ENCODE results near the gene BST1. TPM values are rescaled to one million over a fixed set of nuclear protein-coding genes. Genes with fewer than 3 reads are reported as not detected.
A peak's percentile ranks its signal among the peaks of the same experiment; 100 is the strongest.

Gene BST1
- total RNA-seq, 1 experiment from 2014 or later = 0.69 TPM

DNA sequence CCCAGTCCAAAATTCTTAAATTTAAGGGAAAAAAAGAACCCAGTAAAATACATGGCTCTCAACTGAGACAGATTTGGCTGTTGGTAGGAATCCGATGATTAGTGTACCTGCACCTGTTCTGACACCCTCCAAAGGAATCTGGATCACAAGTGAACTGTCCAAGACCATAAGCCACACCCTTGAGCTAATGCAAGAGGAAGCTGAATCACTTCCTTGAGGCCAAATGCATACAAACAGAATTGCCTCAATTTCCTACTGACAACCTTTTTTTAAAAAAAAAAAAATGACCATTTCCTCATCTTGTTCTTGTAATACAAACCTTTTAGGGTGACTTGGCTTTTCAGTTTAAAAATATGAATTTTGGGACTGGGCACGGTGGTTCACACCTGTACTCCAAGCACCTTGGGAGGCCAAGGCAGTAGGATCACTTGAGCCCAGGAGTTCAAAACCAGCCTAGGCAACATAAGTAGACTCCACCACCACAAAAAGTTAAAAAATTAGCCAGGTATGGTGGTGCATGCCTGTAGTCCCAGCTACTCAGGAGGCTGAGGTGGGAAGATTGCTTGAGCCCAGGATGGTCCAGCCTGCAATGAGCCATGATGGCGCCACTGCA is 37.0 kb upstream of the BST1 start:
- DNase-seq (peak; percentile 88), ATAC-seq (peak; percentile 96)
- H4K20me1 ChIP-seq (ENCODE audit: low read length) = no peaks in the 10 kb centered on the region
- H3K79me2 ChIP-seq (ENCODE audit: low read length) = peaks cover 6% of the 10 kb centered on the region; the same call in 1 of the 2 replicates
- intact Hi-C loops (cut with micrococcal nuclease) = loop anchor here (2.0 kb wide), 1 partner anchor 15 kb away; the partner anchor contains the start of gene FAM200B
- CTCF ChIA-PET = no interaction called here
- BruUV-seq (replicated peaks) = no TSS peak
- POLR2A ChIA-PET (ENCODE audit: unreplicated experiment) = no interaction called here
- no peaks in the 10 kb centered on the region for H3K9me3 ChIP-seq (ENCODE audit: low read length)
- no peaks in the 10 kb centered on the region for H3K27me3 ChIP-seq (ENCODE audit: low read length)
- H3F3A ChIP-seq (ENCODE audit: low read length, unreplicated experiment) = no peaks in the 10 kb centered on the region
- peak overlapping the region; percentile 57; the same call in 1 of the 2 replicates for H3K4me2 ChIP-seq (ENCODE audit: low read length)
- peaks cover 8% of the 10 kb centered on the region; the same call in 1 of the 2 replicates for H3K36me3 ChIP-seq (ENCODE audit: low read depth, low read length)
- H3K9me2 ChIP-seq (replicated peaks; ENCODE audit: low read length) = no peaks in the 10 kb centered on the region
- TF ChIP-seq, protein P1, sequence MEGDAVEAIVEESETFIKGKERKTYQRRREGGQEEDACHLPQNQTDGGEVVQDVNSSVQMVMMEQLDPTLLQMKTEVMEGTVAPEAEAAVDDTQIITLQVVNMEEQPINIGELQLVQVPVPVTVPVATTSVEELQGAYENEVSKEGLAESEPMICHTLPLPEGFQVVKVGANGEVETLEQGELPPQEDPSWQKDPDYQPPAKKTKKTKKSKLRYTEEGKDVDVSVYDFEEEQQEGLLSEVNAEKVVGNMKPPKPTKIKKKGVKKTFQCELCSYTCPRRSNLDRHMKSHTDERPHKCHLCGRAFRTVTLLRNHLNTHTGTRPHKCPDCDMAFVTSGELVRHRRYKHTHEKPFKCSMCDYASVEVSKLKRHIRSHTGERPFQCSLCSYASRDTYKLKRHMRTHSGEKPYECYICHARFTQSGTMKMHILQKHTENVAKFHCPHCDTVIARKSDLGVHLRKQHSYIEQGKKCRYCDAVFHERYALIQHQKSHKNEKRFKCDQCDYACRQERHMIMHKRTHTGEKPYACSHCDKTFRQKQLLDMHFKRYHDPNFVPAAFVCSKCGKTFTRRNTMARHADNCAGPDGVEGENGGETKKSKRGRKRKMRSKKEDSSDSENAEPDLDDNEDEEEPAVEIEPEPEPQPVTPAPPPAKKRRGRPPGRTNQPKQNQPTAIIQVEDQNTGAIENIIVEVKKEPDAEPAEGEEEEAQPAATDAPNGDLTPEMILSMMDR (conservative IDR thresholded peaks at IDR 0.05; ENCODE audit: low read depth, low read length) = no peak
- H3K4me3 ChIP-seq (ENCODE audit: low read length) = no peak overlapping the region; the same call in 1 of the 2 replicates
- peak overlapping the region; percentile 63 for H3K27ac ChIP-seq (ENCODE audit: low read length)
- H2AFZ ChIP-seq (ENCODE audit: low read length) = no peak overlapping the region
- H3K4me1 ChIP-seq (ENCODE audit: insufficient read depth, low read length) = peaks cover 23% of the 10 kb centered on the region
- H3K9ac ChIP-seq (ENCODE audit: low read length) = no peak overlapping the region

DNA sequence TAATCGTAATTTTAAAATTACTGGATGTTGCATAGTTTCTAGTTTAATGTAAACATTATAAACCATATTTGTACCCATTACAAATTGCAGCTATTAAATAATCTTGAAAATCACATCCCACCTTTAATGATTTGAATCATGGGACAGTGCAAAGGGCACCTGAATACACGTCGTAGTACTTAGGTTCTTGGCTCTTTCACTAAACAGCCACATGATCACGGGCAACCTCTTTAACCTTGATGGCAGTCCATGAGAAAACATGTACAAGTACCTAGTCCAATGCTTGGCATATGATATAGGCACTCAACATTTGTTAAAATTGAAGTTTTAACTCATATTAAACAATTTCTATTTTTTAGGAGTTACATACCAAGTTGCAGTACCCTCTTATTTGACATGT is 35.9 kb upstream of the BST1 start:
- Histone ChIP-seq H3K4me3 (ENCODE audit: low read length) (no peak overlapping the region), H3K27me3 (ENCODE audit: low read length) (no peaks in the 10 kb centered on the region), H3K36me3 (ENCODE audit: low read depth, low read length) (peaks cover 8% of the 10 kb centered on the region; the same call in 1 of the 2 replicates), H3K79me2 (ENCODE audit: low read length) (peaks cover 16% of the 10 kb centered on the region; the same call in 1 of the 2 replicates), H3K27ac (ENCODE audit: low read length) (no peak overlapping the region), H4K20me1 (ENCODE audit: low read length) (no peaks in the 10 kb centered on the region), H3K4me2 (ENCODE audit: low read length) (no peak overlapping the region), H3K9me2 (replicated peaks; ENCODE audit: low read length) (no peaks in the 10 kb centered on the region), H2AFZ (ENCODE audit: low read length) (no peak overlapping the region), H3K9me3 (ENCODE audit: low read length) (no peaks in the 10 kb centered on the region), H3K4me1 (ENCODE audit: insufficient read depth, low read length) (peaks cover 23% of the 10 kb centered on the region), H3K9ac (ENCODE audit: low read length) (no peak overlapping the region), H3F3A (ENCODE audit: low read length, unreplicated experiment) (no peaks in the 10 kb centered on the region)
- CTCF ChIA-PET = no interaction called here
- DNase-seq = no peak
- TF ChIP-seq EZH2 (IDR thresholded peaks at IDR 0.05; ENCODE audit: low read length, unreplicated experiment) (no peak), EZH2phosphoT487 (IDR thresholded peaks at IDR 0.05; ENCODE audit: borderline replicate concordance, low read length) (no peak)
- TF ChIP-seq, protein P1 (conservative IDR thresholded peaks at IDR 0.05; ENCODE audit: low read depth, low read length) = no peak
- no peak for ATAC-seq
- intact Hi-C loops (cut with micrococcal nuclease) = no loop called here
- POLR2A ChIA-PET (ENCODE audit: unreplicated experiment) = no interaction called here
- no TSS peak for BruUV-seq (replicated peaks)

DNA sequence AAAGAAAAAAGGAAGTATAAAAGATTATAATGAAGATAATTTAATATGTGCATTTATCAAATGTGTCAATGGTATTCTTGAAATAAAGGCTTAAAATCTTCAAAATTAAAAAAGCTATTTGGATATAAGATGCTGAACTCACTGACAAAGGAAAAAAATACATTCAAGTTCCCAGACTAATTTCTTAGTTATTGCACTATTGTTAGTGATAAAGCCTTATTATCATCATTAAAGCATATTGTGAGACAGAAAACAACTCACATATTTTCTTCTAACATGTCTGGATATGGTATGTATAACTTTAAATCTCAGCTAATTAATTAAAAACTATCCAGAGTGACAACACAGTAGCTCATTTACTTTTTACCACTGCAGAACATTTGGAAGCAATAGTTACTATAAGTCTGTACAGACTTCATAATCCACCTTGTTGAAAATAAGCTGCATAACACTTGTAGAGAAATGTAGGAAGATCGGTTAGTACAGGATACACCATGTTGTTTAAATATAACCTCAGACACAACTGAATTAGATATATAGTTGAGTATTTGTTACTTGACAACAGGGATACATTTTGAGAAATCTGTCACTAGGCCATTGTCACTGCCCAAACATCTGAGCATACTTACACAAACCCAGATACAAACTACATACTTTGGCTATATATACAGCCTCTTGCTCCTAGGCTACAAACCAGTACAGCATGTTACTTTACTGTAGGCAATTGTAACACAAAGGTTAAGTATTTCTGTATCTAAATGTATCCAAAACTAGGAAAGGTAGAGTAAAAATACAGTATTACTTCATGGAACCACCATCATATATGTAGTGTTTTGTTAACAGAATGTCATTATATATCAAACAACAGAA is 34.1 kb upstream of the BST1 start:
- ChIA-PET POLR2A (ENCODE audit: unreplicated experiment) (no interaction called here), CTCF (no interaction called here)
- H3K4me2 ChIP-seq (ENCODE audit: low read length) = no peak overlapping the region
- DNase-seq = no peak
- BruUV-seq (replicated peaks) = no TSS peak
- no peak for ATAC-seq
- H4K20me1 ChIP-seq (ENCODE audit: low read length) = no peaks in the 10 kb centered on the region
- intact Hi-C loops (cut with micrococcal nuclease) = no loop called here
- H3K79me2 ChIP-seq (ENCODE audit: low read length) = peaks cover 30% of the 10 kb centered on the region
- peaks cover 8% of the 10 kb centered on the region; the same call in 1 of the 2 replicates for H3K36me3 ChIP-seq (ENCODE audit: low read depth, low read length)
- H3K4me1 ChIP-seq (ENCODE audit: insufficient read depth, low read length) = peaks cover 23% of the 10 kb centered on the region
- H3K9ac ChIP-seq (ENCODE audit: low read length) = no peak overlapping the region
- H3K9me3 ChIP-seq (ENCODE audit: low read length) = no peaks in the 10 kb centered on the region
- H3K27me3 ChIP-seq (ENCODE audit: low read length) = no peaks in the 10 kb centered on the region
- no peak overlapping the region for H2AFZ ChIP-seq (ENCODE audit: low read length)
- H3K9me2 ChIP-seq (replicated peaks; ENCODE audit: low read length) = no peaks in the 10 kb centered on the region
- H3F3A ChIP-seq (ENCODE audit: low read length, unreplicated experiment) = no peaks in the 10 kb centered on the region
- no peak overlapping the region for H3K27ac ChIP-seq (ENCODE audit: low read length)
- no peak overlapping the region for H3K4me3 ChIP-seq (ENCODE audit: low read length)
- TF ChIP-seq EZH2phosphoT487 (IDR thresholded peaks at IDR 0.05; ENCODE audit: borderline replicate concordance, low read length) (no peak), EZH2 (IDR thresholded peaks at IDR 0.05; ENCODE audit: low read length, unreplicated experiment) (no peak)
- TF ChIP-seq, protein P1 (conservative IDR thresholded peaks at IDR 0.05; ENCODE audit: low read depth, low read length) = no peak
